HG02840 (cell line): ENCODE data around the gene NUCB1.
"Not testable (repeated sequence)": the region's sequence is repeated elsewhere in the genome, so short reads cannot be mapped to it uniquely, and the experiment has no call there.

Experiments used
- ATAC-seq: cut with Tn5 transposase; IDR thresholded peaks from one replicate; pipeline ENCODE4 v1.9.1; 2021; ENCODE audit warnings: mild to moderate bottlenecking, moderate library complexity, moderate number of reproducible peaks; ENCODE audit not compliant: unreplicated experiment, low FRiP score

NUCB1 gene

DNA sequence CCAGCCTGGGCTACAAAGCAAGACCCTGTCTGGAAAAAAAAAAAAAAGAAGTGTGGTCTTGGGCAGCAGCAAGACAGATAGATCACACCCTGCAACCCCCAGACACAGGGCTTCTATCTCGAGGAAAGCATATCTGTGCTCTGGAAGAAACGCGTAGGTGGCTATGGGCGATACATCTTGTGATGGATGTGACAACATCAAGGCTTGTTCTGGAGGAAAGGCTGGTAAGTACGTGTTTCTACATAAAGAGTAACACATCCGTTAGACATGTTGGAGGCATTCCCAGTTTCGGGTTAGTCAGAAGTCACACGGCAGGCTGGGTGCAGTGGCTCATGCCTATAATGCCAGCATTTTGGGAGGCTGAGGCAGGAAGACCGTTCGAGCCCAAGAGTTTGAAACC, 26.8 kb downstream of the NUCB1 start:
- no peak for ATAC-seq

DNA sequence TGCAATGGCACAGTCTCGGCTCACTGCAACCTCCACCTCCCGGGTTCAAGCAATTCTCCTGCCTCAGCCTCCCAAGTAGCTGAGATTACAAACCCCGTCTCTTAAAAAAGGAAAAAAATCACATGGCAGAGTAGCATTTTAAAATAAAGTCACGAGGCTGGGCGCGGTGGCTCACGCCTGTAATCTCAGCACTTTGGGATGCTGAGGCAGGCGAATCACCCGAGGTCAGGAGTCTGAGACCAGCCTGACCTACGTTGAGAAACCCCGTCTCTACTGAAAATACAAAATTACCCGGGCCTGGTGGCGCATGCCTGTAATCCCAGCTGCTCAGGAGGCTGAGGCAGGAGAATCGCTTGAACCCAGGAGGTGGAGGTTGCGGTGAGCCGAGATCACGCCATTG, 27.6 kb downstream of the NUCB1 start:
- ATAC-seq = not testable (repeated sequence)

DNA sequence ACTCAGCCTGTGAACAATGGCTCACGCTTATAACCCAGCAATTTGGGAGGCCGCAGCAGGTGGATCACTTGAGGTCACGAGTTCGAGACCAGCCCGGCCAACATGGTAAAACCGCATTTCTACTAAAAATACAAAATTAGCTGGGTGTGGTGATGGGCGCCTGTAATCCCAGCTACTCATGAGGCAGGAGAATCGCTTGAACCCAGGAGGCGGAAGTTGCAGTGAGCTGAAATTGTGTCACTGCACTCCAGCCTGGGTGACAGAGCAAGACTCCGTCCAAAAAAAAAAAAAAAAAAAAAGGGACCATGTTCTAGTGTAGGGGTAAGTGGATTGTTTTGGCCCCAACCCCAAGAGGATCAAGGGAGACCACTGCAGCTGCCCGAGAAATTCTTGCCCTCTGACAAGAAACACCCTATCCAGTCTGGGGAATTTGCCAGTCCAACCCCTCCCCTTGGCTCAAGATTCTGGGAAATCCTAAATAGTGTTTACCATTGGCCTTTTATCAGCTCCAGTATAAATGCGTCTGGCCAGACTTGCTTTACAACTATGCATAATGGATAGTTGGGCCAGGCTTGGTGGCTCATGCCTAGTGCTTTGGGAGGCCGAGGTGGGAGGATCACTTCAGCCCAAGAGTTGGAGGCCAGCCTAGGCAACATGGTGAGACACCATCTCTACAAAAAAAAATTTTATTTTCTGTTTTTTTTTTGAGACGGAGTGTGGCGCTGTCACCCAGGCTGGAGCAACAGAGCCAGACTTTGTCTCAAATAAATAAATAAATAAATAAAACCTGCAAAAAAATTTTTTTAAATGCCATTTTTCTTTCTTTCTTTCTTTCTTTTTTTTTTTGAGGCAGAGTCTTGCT, 28.3 kb downstream of the NUCB1 start:
- ATAC-seq = no peak

DNA sequence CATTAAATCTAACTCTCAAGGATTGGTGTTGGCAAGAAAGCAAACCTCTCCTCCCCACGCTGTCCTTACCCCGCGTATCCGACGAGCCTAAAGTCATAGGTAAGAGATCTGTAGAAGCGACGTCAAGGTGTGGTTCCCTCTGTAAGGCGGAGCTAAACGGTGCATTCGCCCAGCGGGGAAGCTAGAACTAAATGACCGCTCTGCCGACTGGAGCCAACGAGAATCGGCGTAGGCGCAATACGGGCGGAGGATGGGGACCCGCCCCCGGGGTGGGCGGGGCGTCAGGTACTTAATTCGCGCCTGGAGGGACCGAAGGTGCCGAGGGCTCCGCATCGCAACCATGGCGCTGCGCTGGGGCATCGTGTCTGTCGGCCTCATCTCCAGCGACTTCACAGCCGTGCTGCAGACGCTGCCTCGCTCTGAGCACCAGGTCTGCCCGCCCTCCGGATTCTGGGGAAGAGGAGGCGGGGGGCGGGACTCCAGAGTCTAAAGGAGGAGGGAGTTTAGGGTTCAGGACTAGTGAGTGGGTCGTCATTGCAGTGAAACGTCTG, 33.3 kb downstream of the NUCB1 start, which contains the start of gene DHDH:
DHDH (plus strand) TSS at position 318 of the 551 bp plus-strand sequence; CDS start at position 341, 23 bp downstream.
- ATAC-seq = no peak

DNA sequence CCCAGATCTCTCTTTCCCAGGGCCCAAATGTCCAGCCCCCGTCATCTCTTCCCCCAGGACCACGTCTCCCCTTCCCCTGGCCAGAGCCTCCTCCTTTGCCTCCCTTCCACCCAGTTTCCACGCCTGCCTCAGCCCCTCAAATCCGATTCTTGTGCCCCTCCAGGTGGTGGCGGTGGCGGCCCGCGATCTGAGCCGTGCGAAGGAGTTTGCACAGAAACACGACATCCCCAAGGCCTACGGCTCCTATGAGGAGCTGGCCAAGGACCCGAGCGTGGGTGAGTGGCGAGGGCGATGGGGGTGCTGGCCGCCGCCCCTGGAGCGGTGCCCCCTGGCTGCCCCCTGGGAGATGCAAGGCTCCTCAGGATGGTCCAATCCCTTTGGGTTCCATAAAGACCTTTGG, 34.7 kb downstream of the NUCB1 start:
- no peak for ATAC-seq

DNA sequence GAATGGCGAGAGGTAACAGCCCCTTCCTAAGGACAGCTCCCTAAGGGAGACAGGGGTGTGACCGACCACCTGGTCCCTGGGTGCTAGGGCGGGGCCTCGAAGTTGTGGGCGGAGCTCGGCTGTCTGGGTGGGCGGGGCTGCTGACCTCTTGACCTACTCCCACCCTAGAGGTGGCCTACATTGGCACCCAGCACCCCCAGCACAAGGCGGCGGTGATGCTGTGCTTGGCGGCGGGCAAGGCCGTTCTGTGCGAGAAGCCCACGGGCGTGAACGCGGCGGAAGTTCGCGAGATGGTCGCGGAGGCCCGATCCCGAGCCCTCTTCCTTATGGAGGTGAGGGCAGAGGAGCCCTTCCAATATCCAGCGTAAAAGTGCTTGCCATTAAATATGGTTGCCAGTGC, 35.8 kb downstream of the NUCB1 start:
- ATAC-seq = no peak

DNA sequence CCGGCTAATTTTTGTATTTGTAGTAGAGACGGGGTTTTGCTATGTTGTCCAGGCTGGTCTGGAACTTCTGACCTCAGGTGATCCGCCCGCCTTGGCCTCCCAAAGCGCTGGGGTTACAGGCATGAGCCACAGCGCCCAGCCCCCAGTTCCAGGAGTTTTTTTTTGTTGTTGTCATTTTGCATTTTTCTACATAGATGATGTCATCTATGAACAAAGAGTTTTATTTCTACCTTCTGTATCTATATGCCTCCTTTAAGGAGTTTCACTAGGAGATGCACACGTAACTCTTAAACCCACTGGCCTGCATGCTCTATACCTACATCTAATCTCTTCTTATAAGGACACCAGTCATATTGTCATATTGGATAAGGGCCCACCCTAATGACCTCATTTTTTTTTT, 38.1 kb downstream of the NUCB1 start:
- no peak for ATAC-seq

DNA sequence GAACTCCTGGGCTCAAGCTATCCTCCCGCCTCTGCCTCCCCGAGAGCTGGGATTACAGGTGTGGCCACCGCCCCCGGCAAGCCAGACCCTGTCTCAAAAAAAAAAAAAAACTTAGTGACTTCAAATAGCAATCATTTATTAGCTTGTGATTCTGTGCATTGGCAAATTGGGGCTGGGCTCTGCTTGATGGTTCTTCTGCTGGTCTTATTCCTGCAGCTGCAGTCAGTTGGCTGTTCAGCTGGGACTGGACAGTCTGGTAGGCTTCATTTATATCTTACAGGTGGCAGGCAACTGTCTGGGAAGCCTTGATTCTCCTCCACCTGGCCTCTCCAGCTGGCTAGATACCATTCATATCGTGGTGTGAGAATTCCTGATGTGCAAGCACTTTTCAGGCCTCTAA, 40.8 kb downstream of the NUCB1 start:
- no peak for ATAC-seq

DNA sequence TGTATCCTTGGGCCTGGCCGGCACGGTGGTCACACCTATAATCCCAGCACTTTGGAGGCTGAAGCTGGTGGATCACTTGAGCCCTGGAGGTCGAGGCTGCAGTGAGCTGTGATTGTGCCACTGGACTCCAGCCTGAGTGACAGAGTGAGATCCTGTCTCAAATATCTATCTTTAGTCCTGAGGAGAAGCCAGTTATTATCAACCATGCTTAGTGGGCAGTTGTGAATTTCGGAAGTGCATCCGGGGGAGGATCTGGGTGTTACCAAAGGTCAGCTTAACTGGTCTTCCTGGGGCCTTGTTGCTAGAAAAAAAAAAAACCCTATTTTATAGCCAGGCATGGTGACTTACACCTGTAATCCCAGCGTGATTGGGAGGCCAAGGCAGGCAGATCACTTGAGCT, 43.0 kb downstream of the NUCB1 start:
- ATAC-seq = no peak

DNA sequence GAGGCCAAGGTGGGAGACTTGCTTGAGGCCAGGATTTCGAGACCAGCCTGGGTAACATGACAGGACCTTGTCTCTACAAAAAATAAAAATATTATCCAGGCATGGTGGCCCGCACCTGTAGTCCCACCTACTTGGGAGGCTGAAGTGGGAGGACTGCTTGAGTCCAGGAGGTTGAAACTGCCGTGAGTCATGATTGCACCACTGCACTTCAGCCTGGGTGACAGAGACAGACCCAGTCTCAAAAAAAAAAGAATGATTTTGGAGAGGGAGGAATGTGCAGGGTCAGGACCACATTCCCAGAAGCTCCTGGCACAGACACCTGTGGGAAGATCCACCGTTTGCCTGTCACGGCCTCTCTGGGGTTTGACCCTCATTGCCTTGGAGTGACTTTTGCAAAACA, 45.3 kb downstream of the NUCB1 start:
- ATAC-seq = no peak

DNA sequence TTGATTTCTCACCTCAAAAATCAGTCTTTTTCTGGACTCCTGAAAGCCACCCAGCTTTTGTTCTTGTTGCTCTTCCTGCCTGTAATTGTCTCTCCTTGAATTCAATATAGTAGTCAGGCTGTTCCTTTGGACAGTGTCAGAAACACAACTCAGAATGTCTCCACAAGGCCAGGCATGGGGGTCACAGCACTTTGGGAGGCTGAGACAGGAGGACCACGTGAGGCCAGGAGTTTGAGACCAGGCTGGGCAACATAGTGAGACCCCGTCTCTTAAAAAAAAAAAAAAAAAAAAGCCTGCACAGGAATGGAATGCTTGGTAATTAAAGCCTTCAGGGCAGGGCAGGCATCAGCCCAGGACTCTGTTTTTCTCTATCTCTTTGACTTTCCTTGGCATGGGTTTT, 45.7 kb downstream of the NUCB1 start:
- no peak for ATAC-seq

DNA sequence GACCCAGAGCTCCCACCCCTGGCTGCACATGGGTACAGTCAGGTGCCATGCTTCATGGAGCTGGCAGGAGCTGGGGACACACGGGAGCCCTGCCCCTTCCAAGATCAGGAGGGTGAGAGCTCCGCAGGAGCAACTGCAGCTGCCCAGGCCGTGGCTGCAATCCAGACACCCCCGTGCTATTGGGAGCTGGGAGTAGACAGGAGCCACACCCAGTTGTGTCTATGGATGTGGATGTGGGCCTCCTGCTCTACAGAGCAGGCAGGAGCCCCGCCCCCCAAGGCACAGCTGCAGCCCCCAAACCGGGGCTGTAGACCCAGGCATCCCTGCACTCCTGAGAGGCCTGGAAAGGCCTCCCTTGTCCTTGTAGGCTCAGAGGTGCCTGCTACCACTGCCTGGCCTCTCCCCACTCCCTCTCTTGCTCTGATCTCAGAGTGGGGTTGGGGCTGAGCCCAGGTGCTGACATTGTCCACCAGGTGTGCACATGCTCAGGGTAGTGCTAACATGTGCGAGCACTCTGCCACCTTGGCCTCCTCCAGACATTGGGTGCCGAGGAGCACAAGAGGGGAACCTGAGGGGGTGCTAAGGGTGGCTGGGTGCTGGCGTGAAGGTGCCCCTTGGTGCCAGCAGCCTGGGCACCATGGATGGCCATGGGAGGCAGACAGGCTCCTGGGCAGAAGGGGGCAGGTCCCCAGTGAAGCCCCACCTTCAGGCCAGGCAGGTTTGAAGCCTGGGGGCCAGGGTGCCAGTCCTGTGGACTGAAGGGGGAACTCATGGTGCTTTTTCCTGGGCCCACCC, 46.5 kb downstream of the NUCB1 start:
- no peak for ATAC-seq

DNA sequence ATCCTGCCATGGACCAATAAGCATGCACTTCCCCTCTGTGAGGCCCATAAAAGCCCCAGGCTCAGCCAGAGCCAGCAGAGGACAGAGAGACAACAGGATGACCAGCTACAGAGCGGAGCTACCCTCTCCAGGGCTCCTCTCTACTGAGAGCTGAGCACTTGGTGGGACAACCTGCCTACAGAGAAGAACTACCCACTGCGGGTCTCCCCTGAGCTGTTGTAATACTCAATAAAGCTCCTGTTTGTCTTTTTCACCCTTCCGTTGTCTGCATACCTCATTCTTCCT, 47.1 kb downstream of the NUCB1 start:
- no peak for ATAC-seq

DNA sequence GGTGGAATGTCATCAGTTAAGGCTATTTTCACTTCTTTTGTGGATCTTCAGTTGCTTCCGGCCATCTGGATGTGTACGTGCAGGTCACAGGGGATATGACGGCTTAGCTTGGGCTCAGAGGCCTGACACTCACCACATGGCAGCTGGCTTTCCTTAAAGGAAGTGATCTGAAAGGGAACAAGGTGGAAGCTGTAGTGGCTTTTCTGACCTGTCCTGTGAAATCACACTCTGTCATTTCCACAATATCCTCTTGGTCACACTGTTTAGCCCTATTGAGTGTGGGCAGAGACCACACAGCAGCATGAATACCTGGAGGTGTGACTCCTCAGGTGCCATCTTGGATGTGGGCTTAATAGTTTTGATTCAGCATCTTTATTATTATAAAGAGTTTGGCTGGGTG, 50.0 kb downstream of the NUCB1 start:
- ATAC-seq = no peak

DNA sequence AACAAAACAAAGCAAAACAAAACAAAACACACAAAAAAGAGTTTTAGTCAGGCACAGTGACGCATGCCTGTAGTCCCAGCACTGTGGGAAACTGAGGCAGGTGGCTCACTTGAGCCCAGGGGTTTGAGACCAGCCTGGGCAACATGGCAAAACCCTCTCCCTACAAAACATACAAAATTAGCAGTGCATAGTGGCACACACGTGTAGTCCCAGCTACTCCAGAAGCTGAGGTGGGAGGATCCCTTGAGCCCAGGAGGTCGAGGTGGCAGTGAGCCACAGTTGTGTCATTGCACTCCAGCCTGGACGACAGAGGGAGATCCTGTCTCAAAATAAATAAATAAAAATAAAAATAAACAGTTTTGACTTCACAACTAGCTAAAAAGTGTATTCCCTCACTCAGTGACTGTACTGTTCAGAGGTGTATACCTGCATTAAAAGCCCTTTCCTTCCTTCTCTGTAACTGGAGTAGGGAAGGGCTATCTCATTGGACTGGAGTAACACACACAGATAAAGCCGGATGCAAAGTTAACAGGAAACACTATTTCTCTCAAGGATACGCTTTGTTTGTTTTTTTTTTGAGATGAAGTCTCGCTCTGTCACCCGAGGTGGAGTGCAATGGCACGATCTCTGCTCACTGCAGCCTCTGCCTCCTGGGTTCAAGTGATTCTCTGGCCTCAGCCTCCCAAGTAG, 50.9 kb downstream of the NUCB1 start:
- no peak for ATAC-seq

DNA sequence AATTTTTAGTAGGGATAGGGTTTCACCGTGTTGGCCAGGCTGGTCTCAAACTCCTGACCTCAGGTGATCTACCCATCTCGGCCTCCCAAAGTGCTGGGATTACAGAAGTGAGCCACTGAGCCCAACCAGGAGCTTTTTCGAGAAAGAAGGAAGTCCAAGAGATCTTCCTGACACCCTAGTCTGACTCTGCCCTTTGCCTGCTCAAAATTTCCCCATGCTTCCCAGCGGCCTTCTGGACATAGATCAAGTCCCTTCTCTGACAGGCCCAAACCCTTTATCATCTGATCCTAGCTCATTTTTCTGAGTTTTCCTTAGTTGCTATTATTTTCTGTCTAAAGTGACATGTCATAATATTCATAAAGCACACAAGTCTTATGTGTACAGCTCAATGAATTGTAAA, 53.0 kb downstream of the NUCB1 start:
- no peak for ATAC-seq

DNA sequence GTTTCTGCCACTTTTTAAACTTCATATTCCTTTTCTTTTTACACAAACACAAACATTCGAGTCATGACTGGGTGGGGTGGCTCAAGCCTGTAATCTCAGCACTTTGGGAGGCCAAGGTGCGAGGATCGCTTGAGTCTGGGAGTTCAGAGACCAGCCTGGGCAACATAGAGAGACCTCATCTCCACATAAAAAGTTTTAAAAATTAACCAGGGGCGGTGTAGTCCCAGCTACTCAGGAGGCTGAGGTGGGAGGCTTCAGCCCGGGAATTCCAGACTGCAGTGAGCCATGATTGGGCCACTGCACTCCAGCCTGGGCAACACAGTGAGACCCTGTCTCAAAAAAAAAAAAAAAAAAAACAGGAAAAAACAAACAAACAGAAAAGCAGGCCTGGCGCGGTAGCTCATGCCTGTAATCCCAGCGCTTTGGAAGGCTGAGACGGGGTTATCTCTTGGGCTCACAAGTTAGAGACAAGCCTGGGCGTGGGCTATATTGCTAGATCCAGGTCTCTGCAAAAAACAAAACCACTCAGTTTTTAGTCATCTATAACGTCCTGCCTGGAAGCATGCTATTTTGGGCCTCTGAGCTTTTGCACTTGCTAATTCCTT, 54.0 kb downstream of the NUCB1 start:
- ATAC-seq = no peak

DNA sequence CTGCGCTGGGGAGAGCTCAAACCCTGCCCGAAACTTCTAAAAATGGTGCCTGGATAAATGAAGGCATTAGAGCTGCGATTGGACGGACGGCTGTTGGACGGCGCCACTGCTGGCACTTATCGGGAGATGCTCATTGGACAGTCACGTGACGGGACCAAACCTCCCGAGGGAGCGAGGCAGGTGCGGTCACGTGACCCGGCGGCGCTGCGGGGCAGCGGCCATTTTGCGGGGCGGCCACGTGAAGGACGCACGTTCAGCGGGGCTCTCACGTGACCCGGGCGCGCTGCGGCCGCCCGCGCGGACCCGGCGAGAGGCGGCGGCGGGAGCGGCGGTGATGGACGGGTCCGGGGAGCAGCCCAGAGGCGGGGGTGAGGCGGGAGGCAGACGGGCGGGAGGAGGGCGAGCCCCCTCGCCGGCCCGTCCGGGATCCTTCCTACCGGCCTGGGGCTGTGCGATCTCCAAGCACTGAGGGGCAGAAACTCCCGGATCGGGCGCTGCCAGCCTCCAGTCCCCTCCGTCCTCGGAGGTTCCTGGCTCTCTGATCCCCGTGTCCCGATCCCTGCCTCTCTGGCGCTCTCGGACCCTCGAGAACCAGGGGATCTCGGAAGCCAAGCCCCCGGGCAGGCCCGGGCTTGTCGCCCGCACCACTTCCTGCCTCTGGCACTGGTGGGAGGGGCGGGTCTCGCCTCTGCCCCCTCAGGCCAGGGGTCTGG, 54.6 kb downstream of the NUCB1 start, which contains the start of gene BAX:
BAX (plus strand) TSS at position 281 of the 713 bp plus-strand sequence; CDS start at position 335, 54 bp downstream.
- ATAC-seq = peak; percentile 89

DNA sequence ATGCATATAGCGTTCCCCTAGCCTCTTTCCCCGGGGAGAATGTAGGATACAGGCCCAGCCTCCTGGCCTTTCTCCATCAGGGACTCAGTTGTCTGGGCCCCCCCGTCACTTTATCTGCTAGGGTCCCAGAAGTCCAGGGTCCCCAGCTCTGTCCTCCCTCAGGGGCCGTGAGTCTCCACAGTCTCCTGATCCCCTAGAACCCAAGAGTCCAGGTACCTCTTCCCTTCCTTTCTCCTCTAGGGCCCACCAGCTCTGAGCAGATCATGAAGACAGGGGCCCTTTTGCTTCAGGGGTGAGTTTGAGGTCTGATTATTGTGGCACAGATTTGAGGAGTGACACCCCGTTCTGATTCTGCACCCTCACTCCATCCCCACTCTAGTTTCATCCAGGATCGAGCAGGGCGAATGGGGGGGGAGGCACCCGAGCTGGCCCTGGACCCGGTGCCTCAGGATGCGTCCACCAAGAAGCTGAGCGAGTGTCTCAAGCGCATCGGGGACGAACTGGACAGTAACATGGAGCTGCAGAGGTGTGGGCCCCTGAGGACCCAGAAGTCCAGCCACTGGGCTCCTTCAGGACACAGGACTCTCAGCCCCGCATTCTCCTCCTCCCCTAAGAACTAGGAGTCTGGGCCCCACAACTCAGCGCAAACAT, 55.3 kb downstream of the NUCB1 start:
- peak; percentile 11 for ATAC-seq
